GM12878 (cell line): ENCODE measurements around the gene PRR16. TPM values are rescaled to one million over a fixed set of nuclear protein-coding genes. Genes with fewer than 3 reads are reported as not detected.

Experiments used
- ATAC-seq: fragments of 200-7000 bp; cut with Tn5 transposase; 3 replicates; pipeline ENCODE4 v1.9.1; 2020; ENCODE audit warnings: mild to moderate bottlenecking, moderate library complexity
- BruUV-seq: library from RNA; stranded (reverse); fragments of 400-500 nt; replicated peaks from 2 replicates; lab custom pipeline; 2021; lab: Mats Ljungman, UMichigan
- CTCF ChIA-PET: fragments of 300-600 bp; sonication (Branson Sonifier 250); formaldehyde crosslinking; extraction: SDS; loops from one replicate; lab custom pipeline; 2021; ENCODE audit warnings: inconsistent platforms; lab: Yijun Ruan, JAX
- POLR2A ChIA-PET: fragments of 350-600 bp; formaldehyde crosslinking; extraction: SDS; loops from one replicate; lab custom pipeline; 2021; ENCODE audit warnings: inconsistent platforms; lab: Charles Lee
- RAD21 ChIA-PET: fragments of 300-600 bp; sonication (Branson Sonifier 250); formaldehyde crosslinking; loops from one replicate; lab custom pipeline; 2023; ENCODE audit warnings: antibody characterized with exemption; ENCODE audit not compliant: unreplicated experiment; lab: Charles Lee
- SMC1A ChIA-PET: fragments of 300-600 bp; sonication (Branson Sonifier 250); formaldehyde crosslinking; loops from one replicate; lab custom pipeline; 2023; ENCODE audit not compliant: unreplicated experiment, uncharacterized antibody; lab: Charles Lee
- DNase-seq: peaks from one replicate; pipeline ENCODE4 v3.0.0-alpha.2; 2011; ENCODE audit warnings: low read depth, low spot score
- FAIRE-seq: peaks from 3 replicates; lab custom pipeline; 2011; peaks lifted over from hg19 to GRCh38; lab: Jason Lieb, UNC
- H2AFZ ChIP-seq: 2 replicates; pipeline ENCODE4 v1.6.0; 2011; ENCODE audit warnings: low read depth, low read length, control low read depth; ENCODE audit not compliant: control insufficient read depth
- H3K27ac ChIP-seq: 2 replicates; pipeline ENCODE4 v1.5.1; 2011; ENCODE audit warnings: control low read depth; ENCODE audit not compliant: control insufficient read depth, insufficient read depth
- H3K27me3 ChIP-seq, 2 experiments: replicated peaks in 1 of 2; 2 replicates each; pipeline versions ENCODE4 v1.6.0 to v1.6.1; 2011; ENCODE audit warnings: low read length in 1 of 2; ENCODE audit not compliant: control insufficient read depth in 2 of 2, insufficient read depth in 2 of 2
- H3K36me3 ChIP-seq, 2 experiments: 2 replicates each; pipeline ENCODE4 v1.5.1; 2011; ENCODE audit warnings: low read length in 1 of 2; ENCODE audit not compliant: control insufficient read depth in 2 of 2, insufficient read depth in 2 of 2
- H3K4me1 ChIP-seq: 2 replicates; pipeline ENCODE4 v1.6.1; 2011; ENCODE audit warnings: mild to moderate bottlenecking, low read length, moderate library complexity, mixed read lengths; ENCODE audit not compliant: control insufficient read depth, insufficient read depth
- H3K4me2 ChIP-seq: 2 replicates; pipeline ENCODE4 v1.6.0; 2011; ENCODE audit warnings: control low read depth; ENCODE audit not compliant: control insufficient read depth, insufficient read depth
- H3K4me3 ChIP-seq: fragments of 200-600 bp; sonication (generic); 2 replicates; pipeline ENCODE4 v1.5.1; 2016
- H3K79me2 ChIP-seq: 2 replicates; pipeline ENCODE4 v1.6.0; 2011; ENCODE audit warnings: low read length; ENCODE audit not compliant: control insufficient read depth, insufficient read depth
- H3K9ac ChIP-seq: 2 replicates; pipeline ENCODE4 v1.8.0; 2011; ENCODE audit warnings: low read length, control low read depth, mixed read lengths; ENCODE audit not compliant: control insufficient read depth, insufficient read depth
- H3K9me3 ChIP-seq: replicated peaks from 3 replicates; pipeline ENCODE4 v1.5.1; 2011; ENCODE audit warnings: mild to moderate bottlenecking, low read length; ENCODE audit not compliant: control insufficient read depth, insufficient read depth
- H4K20me1 ChIP-seq: 2 replicates; pipeline ENCODE4 v1.6.0; 2011; ENCODE audit not compliant: control insufficient read depth, insufficient read depth
- BHLHE40 ChIP-seq, 2 experiments: fragments of 450-650 bp in 1 of 2; IDR thresholded peaks; 2 replicates each; pipeline ENCODE4 v1.6.1; 2011 to 2017; ENCODE audit warnings: low read depth in 2 of 2, borderline replicate concordance in 1 of 2, improper control_type of control experiment in 1 of 2, low read length in 1 of 2, mild to moderate bottlenecking in 1 of 2
- EED ChIP-seq: sonication (generic); IDR thresholded peaks from 2 replicates; pipeline ENCODE4 v1.6.1; 2016; ENCODE audit warnings: antibody characterized with exemption, low read depth
- ELK1 ChIP-seq: IDR thresholded peaks from 2 replicates; pipeline ENCODE4 v1.6.1; 2012; ENCODE audit warnings: low read depth, low read length, improper control_type of control experiment
- EZH2 ChIP-seq: IDR thresholded peaks from 2 replicates; pipeline ENCODE4 v1.6.1; 2012; ENCODE audit warnings: low read depth, mild to moderate bottlenecking, control low read depth, inconsistent platforms, low read length, borderline replicate concordance; ENCODE audit not compliant: control insufficient read depth
- GATAD2B ChIP-seq: fragments of 450-650 bp; conservative IDR thresholded peaks from 2 replicates; pipeline ENCODE4 v1.6.1; 2017; ENCODE audit warnings: low read depth, mild to moderate bottlenecking, moderate library complexity
- IKZF2 ChIP-seq, 2 experiments: fragments of 450-650 bp; IDR thresholded peaks; 2 replicates each; pipeline ENCODE4 v1.6.1; 2017; ENCODE audit warnings: mild to moderate bottlenecking in 2 of 2, moderate library complexity in 2 of 2
- IRF5 ChIP-seq: fragments of 450-650 bp; IDR thresholded peaks from 2 replicates; pipeline ENCODE4 v1.6.1; 2017; ENCODE audit warnings: borderline replicate concordance
- MEF2A ChIP-seq: IDR thresholded peaks from 2 replicates; pipeline ENCODE4 v1.6.1; 2011; ENCODE audit warnings: low read depth, mild to moderate bottlenecking, low read length, moderate library complexity; ENCODE audit not compliant: insufficient read depth
- MTA3 ChIP-seq: IDR thresholded peaks from 2 replicates; pipeline ENCODE4 v1.6.1; 2012; ENCODE audit warnings: low read length, inconsistent platforms, borderline replicate concordance
- NBN ChIP-seq: fragments of 450-650 bp; IDR thresholded peaks from 2 replicates; pipeline ENCODE4 v1.6.1; 2016
- NFIC ChIP-seq: IDR thresholded peaks from 2 replicates; pipeline ENCODE4 v1.6.1; 2012; ENCODE audit warnings: low read depth, mild to moderate bottlenecking, inconsistent platforms, low read length, moderate library complexity
- NR2C2 ChIP-seq: IDR thresholded peaks from 2 replicates; pipeline ENCODE4 v1.6.1; 2011; ENCODE audit warnings: borderline replicate concordance, low read depth; ENCODE audit not compliant: control insufficient read depth, insufficient read length
- PML ChIP-seq: IDR thresholded peaks from 2 replicates; pipeline ENCODE4 v1.6.1; 2012; ENCODE audit warnings: low read length, inconsistent platforms
- SMAD5 ChIP-seq: IDR thresholded peaks from 2 replicates; pipeline ENCODE4 v1.6.1; 2016; ENCODE audit warnings: antibody characterized with exemption, low read depth
- SREBF1 ChIP-seq: IDR thresholded peaks from 2 replicates; pipeline ENCODE4 v1.6.1; 2012; ENCODE audit warnings: mild to moderate bottlenecking, low read length
- STAT1 ChIP-seq: fragments of 450-650 bp; conservative IDR thresholded peaks from 2 replicates; pipeline ENCODE4 v1.6.1; 2014; ENCODE audit warnings: antibody characterized with exemption, mild to moderate bottlenecking
- YBX1 ChIP-seq: fragments of 450-650 bp; IDR thresholded peaks from 2 replicates; pipeline ENCODE4 v1.6.1; 2016; ENCODE audit warnings: antibody characterized with exemption
- ZSCAN29 ChIP-seq: fragments of 450-650 bp; IDR thresholded peaks from 2 replicates; pipeline ENCODE4 v1.6.1; 2017; ENCODE audit warnings: mild to moderate bottlenecking, moderate library complexity
- WGBS: methylation state at CpG from one replicate; pipeline ENCODE4 v1.1.6; 2016; ENCODE audit warnings: low lambda C conversion rate; ENCODE audit not compliant: insufficient replicate concordance, insufficient coverage; ENCODE audit errors: missing lambda C conversion rate; 5-methylcytosine and 5-hydroxymethylcytosine counted together
- in situ Hi-C: fragments of 300-500 bp; cut with MboI; formaldehyde crosslinking; loops from 9 replicates; pipeline ENCODE4 v1.14.3; 2018; ENCODE audit warnings: mixed read lengths
- intact Hi-C: fragments of 100-400 bp; cut with micrococcal nuclease; formaldehyde crosslinking; loops from one replicate; pipeline ENCODE4 v1.14.2; 2022; ENCODE audit not compliant: unreplicated experiment
- polyA plus RNA-seq, 11 experiments: library from polyadenylated mRNA; depleted of rRNA in 4 of 11; unstranded in 6 of 11; stranded (reverse) in 5 of 11; fragments of >200 nt; fragmentation: Nextera tagmentation in 4 of 11; fragmentation: Illumina TruSeq in 1 of 11; extraction: Ambion mirVana in 4 of 11; extraction: Trizol in 1 of 11; gene quantifications; 1 replicate in 1 of 11; 2 replicates in 10 of 11; pipeline versions ENCODE4 v1.2.1 to v1.2.3, GENCODE V29; 2011 to 2016; ENCODE audit warnings: inconsistent platforms in 2 of 11, missing spikeins in 2 of 11, low read depth in 1 of 11
- total RNA-seq, 4 experiments: library from RNA; depleted of rRNA in 3 of 4; stranded (reverse); fragments of >200 nt in 3 of 4; fragmentation: Illumina TruSeq in 1 of 4; extraction: Trizol in 1 of 4; gene quantifications; 2 replicates each; pipeline versions ENCODE4 v1.2.1 to v1.2.3, GENCODE V29; 2013 to 2021

Gene PRR16
- total and polyA plus RNA-seq, 10 of the 15 experiments (the other 5 are each of a cell fraction or from before 2014, with no cell fraction given): not detected

- ChIA-PET SMC1A (no interaction called here), RAD21 (no interaction called here), CTCF (no interaction called here), POLR2A (no interaction called here)
- no peak overlapping the region for H2AFZ ChIP-seq
- intact Hi-C loops (no loop called here), in situ Hi-C loops (no loop called here)
- WGBS: 19% methylated on average over 2 of the region's 2 CpGs
- no peaks in the 10 kb centered on the region for H3K79me2 ChIP-seq
- H4K20me1 ChIP-seq: no peaks in the 10 kb centered on the region
- no peak overlapping the region for H3K9ac ChIP-seq
- H3K27me3 ChIP-seq: no peaks in the 10 kb centered on the region
- H3K4me1 ChIP-seq: no peaks in the 10 kb centered on the region
- no peak for TF ChIP-seq IKZF2 (IDR thresholded peaks at IDR 0.05)
- no peak for TF ChIP-seq SREBF1
- no peak for TF ChIP-seq GATAD2B
- no peak for TF ChIP-seq MTA3
- TF ChIP-seq YBX1: no peak
- no peak for TF ChIP-seq EZH2
- no peak for TF ChIP-seq SMAD5
- TF ChIP-seq EED: no peak
- no peak for TF ChIP-seq PML
- no peak for TF ChIP-seq ZSCAN29
- TF ChIP-seq MEF2A: no peak
- TF ChIP-seq NR2C2: no peak
- no peak for TF ChIP-seq STAT1
- TF ChIP-seq ELK1: no peak
- TF ChIP-seq BHLHE40 (IDR thresholded peaks at IDR 0.05; ENCODE audit: borderline replicate concordance in 1 of 2, low read depth in 2 of 2, low read length in 1 of 2): no peak
- no peak for TF ChIP-seq NBN
- no peak for TF ChIP-seq IRF5
- TF ChIP-seq NFIC: no peak
- no peaks in the 10 kb centered on the region for H3K36me3 ChIP-seq
- no peak for ATAC-seq
- no peak overlapping the region for H3K4me3 ChIP-seq
- no peak overlapping the region for H3K4me2 ChIP-seq
- DNase-seq: no peak
- no peak overlapping the region for H3K27ac ChIP-seq
- FAIRE-seq: no peak
- no TSS peak for BruUV-seq
- no peaks in the 10 kb centered on the region for H3K9me3 ChIP-seq
These were observed 48.0 kb downstream of the PRR16 start for GRCh38 chr5:120512068-120512467.
